ENCODE measurements around the gene APEX1. TPM values are rescaled to one million over a fixed set of nuclear protein-coding genes. Genes with fewer than 3 reads are reported as not detected.

Gene APEX1
- total RNA-seq, 4 donors from 2014 or later, result 108 to 120 (median 111) TPM

DNA sequence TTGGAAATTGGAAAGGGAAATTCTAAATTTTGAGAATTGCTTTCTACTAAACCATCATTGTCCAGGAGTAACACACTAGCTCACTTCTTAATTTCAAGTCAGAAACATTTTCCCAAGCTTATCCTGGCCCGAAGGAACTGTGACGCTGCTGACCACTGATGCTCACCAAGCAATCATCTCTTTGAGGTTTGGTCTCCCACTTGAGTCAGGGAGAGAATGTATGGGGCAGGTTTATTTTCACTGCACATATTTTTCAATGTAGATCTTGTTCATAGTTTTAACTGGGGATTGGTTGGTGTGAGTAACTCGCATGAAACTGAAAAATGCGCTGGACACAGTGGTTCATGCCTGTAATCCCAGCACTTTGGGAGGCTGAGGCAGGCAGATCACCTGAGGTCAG is 37.5 kb downstream of the APEX1 start:
- Histone ChIP-seq H3K27ac (no peak overlapping the region), H3K27me3 (no peaks in the 10 kb centered on the region), H3K36me3 (no peaks in the 10 kb centered on the region), H3K4me1 (no peaks in the 10 kb centered on the region), H3K9me3 (no peaks in the 10 kb centered on the region), H3K4me3 (no peak overlapping the region)
- no peak for DNase-seq
- 95 to 96% methylated on average over 4 of the region's 4 CpGs for WGBS, 2 donors (ENCODE audit: low coverage in 1 of 2)
- in situ Hi-C loops (cut with MboI; ENCODE audit: low pct_ligation_motif_present in 1 of 4, low pct_unique_long_range_greater_than_20kb in 1 of 4, low sequenced_read_pairs in 3 of 4), result no loop called here
- intact Hi-C loops (cut with DNase I; ENCODE audit: low total_unique reads), result no loop called here
- TF ChIP-seq, protein P1, sequence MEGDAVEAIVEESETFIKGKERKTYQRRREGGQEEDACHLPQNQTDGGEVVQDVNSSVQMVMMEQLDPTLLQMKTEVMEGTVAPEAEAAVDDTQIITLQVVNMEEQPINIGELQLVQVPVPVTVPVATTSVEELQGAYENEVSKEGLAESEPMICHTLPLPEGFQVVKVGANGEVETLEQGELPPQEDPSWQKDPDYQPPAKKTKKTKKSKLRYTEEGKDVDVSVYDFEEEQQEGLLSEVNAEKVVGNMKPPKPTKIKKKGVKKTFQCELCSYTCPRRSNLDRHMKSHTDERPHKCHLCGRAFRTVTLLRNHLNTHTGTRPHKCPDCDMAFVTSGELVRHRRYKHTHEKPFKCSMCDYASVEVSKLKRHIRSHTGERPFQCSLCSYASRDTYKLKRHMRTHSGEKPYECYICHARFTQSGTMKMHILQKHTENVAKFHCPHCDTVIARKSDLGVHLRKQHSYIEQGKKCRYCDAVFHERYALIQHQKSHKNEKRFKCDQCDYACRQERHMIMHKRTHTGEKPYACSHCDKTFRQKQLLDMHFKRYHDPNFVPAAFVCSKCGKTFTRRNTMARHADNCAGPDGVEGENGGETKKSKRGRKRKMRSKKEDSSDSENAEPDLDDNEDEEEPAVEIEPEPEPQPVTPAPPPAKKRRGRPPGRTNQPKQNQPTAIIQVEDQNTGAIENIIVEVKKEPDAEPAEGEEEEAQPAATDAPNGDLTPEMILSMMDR (IDR thresholded peaks at IDR 0.05), result no peak
- TF ChIP-seq EP300 (IDR thresholded peaks at IDR 0.05; ENCODE audit: low read depth), result no peak
- no peak for TF ChIP-seq POLR2AphosphoS5 (IDR thresholded peaks at IDR 0.05)
- no peak for TF ChIP-seq POLR2A (IDR thresholded peaks at IDR 0.05)

DNA sequence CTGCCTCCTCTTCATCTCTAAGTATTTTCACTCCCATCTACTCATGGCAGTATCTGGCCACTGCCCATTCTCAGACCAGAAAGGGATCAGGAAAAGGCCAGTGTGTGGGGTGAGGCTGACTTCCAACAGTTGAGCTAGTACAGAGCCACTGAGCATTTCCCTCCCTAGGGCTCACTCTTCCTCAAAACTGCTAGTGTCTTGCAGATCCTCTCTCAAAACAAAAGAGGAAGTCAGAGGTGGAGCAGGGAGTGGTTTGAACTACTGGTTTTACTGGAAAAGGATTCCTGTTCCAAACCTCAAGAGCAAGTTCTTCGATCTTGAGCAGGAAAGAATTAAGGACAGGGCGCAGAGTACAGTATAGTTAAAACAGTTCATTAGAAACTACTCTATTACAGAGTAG is 38.6 kb downstream of the APEX1 start:
- Histone ChIP-seq H3K4me3 (no peak overlapping the region), H3K4me1 (no peaks in the 10 kb centered on the region), H3K9me3 (no peaks in the 10 kb centered on the region), H3K36me3 (no peaks in the 10 kb centered on the region), H3K27ac (no peak overlapping the region), H3K27me3 (no peaks in the 10 kb centered on the region)
- DNase-seq, result no peak
- 8 to 47% methylated on average over 2 of the region's 2 CpGs for WGBS, 2 donors (ENCODE audit: low coverage in 1 of 2)
- in situ Hi-C loops (cut with MboI; ENCODE audit: low pct_ligation_motif_present in 1 of 4, low pct_unique_long_range_greater_than_20kb in 1 of 4, low sequenced_read_pairs in 3 of 4), result no loop called here
- intact Hi-C loops (cut with DNase I; ENCODE audit: low total_unique reads), result no loop called here
- TF ChIP-seq EP300 (IDR thresholded peaks at IDR 0.05; ENCODE audit: low read depth) (no peak), POLR2AphosphoS5 (IDR thresholded peaks at IDR 0.05) (no peak), POLR2A (IDR thresholded peaks at IDR 0.05) (no peak)
- TF ChIP-seq, protein P1 (IDR thresholded peaks at IDR 0.05), result no peak

DNA sequence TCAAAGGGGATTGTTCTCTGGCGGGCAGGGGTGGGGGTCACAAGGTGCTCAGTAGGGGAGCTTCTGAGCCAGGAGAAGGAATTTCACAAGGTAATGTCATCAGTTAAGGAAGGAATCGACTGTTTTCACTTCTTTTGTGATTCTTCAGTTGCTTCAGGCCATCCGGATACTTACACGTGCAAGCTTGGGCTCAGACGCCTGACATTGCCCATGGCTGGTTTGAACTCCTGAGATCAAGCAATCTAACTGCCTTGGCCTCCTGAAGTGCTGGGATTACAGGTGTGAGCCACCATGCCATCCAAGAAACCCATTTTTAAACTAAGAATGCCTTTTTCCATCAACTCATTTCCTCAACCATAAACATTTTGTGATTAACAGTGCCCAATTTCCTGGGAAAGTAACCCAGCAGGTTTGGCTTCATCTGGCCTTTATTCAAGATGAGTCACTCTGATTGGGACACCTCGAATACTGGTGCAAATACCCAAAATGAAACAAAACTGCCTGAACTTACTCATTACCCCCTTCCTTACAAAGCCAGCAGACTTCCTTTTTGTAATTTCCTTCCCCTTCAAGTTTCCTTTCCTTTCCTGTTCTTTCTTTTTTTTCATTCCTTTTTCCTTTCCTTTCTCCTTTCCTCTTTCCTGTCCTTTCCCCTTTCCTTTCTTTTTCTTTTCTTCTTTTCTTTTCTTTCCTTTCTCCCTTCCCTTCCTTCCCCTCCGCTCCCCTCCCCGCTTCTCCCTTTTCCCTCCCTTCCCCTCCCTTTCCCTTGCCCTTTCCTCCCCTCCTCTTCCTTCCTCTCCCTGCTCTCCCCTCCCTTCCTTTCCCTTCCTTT is 40.1 kb downstream of the APEX1 start:
- 50 to 82% methylated on average over 2 to 8 of the region's 8 CpGs for WGBS, 2 donors (ENCODE audit: low coverage in 1 of 2)

DNA sequence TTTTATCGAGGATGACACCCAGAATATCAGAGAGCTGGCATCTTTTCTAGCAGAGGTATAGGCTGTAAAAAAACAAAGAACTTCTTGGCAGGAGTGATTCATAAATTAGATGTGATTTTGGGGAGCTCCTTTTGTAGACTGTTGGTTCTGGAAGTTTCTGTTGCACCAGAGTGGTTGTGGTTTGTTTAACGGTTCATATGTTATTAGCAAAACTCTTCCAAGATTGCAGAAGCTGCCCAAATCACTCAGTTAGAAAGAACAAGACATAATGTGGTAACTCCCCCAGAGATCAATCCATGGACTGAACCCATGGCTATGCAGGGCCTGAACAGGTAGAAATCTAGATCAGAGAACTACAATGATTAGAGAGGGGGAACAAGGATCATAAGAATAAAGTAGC is 43.6 kb downstream of the APEX1 start:
- no peak overlapping the region for H3K4me3 ChIP-seq
- in situ Hi-C loops (cut with MboI; ENCODE audit: low pct_ligation_motif_present in 1 of 4, low pct_unique_long_range_greater_than_20kb in 1 of 4, low sequenced_read_pairs in 3 of 4), result no loop called here
- no peaks in the 10 kb centered on the region for H3K36me3 ChIP-seq
- H3K4me1 ChIP-seq, result no peaks in the 10 kb centered on the region
- DNase-seq, result no peak
- H3K9me3 ChIP-seq, result no peaks in the 10 kb centered on the region
- H3K27ac ChIP-seq, result no peak overlapping the region
- WGBS, 2 donors (ENCODE audit: low coverage in 1 of 2), result 72 to 100% methylated on average over 1 to 2 of the region's 2 CpGs
- TF ChIP-seq, protein P1 (IDR thresholded peaks at IDR 0.05), result no peak
- no peak for TF ChIP-seq POLR2A (IDR thresholded peaks at IDR 0.05)
- TF ChIP-seq EP300 (IDR thresholded peaks at IDR 0.05; ENCODE audit: low read depth), result no peak
- no peak for TF ChIP-seq POLR2AphosphoS5 (IDR thresholded peaks at IDR 0.05)
- intact Hi-C loops (cut with DNase I; ENCODE audit: low total_unique reads), result no loop called here
- H3K27me3 ChIP-seq, result no peaks in the 10 kb centered on the region

More for the DNA sequence above, 40.1 kb downstream of the APEX1 start:
- Histone ChIP-seq H3K27ac (no peak overlapping the region), H3K27me3 (no peaks in the 10 kb centered on the region), H3K4me1 (no peaks in the 10 kb centered on the region), H3K36me3 (no peaks in the 10 kb centered on the region), H3K9me3 (no peaks in the 10 kb centered on the region), H3K4me3 (no peak overlapping the region)
- no peak for TF ChIP-seq EP300 (IDR thresholded peaks at IDR 0.05; ENCODE audit: low read depth)
- no peak for TF ChIP-seq POLR2AphosphoS5 (IDR thresholded peaks at IDR 0.05)
- no peak for TF ChIP-seq POLR2A (IDR thresholded peaks at IDR 0.05)
- TF ChIP-seq, protein P1 (IDR thresholded peaks at IDR 0.05), result no peak
- no peak for DNase-seq
- in situ Hi-C loops (cut with MboI; ENCODE audit: low pct_ligation_motif_present in 1 of 4, low pct_unique_long_range_greater_than_20kb in 1 of 4, low sequenced_read_pairs in 3 of 4), result no loop called here
- intact Hi-C loops (cut with DNase I; ENCODE audit: low total_unique reads), result no loop called here
